ENCODE data around the gene VWA8.
"Not testable (repeated sequence)": the region's sequence is repeated elsewhere in the genome, so short reads cannot be mapped to it uniquely, and the experiment has no call there.

DNA sequence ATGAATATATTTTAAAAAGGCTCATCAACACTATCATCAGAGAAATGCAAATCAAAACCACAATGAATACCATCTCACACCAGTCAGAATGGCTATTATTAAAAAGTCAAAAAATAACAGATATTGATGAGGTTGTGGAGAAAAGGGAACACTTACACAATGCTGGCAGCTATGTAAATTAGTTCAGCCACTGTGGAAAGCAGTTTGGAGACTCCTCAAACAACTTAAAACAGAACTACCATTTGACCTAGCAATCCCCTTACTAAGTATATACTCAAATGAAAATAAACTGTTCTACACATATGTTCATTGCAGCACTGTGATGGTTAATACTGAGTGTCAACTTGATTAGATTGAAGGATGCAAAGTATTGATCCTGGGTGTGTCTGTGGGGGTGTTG lies 98.2 kb downstream of the VWA8 start:
- TF ChIP-seq, protein P1, sequence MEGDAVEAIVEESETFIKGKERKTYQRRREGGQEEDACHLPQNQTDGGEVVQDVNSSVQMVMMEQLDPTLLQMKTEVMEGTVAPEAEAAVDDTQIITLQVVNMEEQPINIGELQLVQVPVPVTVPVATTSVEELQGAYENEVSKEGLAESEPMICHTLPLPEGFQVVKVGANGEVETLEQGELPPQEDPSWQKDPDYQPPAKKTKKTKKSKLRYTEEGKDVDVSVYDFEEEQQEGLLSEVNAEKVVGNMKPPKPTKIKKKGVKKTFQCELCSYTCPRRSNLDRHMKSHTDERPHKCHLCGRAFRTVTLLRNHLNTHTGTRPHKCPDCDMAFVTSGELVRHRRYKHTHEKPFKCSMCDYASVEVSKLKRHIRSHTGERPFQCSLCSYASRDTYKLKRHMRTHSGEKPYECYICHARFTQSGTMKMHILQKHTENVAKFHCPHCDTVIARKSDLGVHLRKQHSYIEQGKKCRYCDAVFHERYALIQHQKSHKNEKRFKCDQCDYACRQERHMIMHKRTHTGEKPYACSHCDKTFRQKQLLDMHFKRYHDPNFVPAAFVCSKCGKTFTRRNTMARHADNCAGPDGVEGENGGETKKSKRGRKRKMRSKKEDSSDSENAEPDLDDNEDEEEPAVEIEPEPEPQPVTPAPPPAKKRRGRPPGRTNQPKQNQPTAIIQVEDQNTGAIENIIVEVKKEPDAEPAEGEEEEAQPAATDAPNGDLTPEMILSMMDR (IDR thresholded peaks at IDR 0.05): not testable (repeated sequence)
- TF ChIP-seq POLR2AphosphoS5, POLR2A (IDR thresholded peaks at IDR 0.05): not testable (repeated sequence)

All from breast epithelium (tissue), 3 donors.